Neural cell (in vitro differentiated cells): ENCODE data around the gene GTSE1. TPM values are rescaled to one million over a fixed set of nuclear protein-coding genes. Genes with fewer than 3 reads are reported as not detected.

ENCODE experiments used
- H2AFZ ChIP-seq: fragments of 200-600, 300-800 bp; sonication (generic), shearing (Covaris generic); 2 replicates; pipeline ENCODE4 v1.6.0; 2014; ENCODE audit warnings: low read depth, mild to moderate bottlenecking, antibody characterized with exemption, low read length, moderate library complexity
- H3F3A ChIP-seq: fragments of 200-600 bp; shearing (Covaris generic); 2 replicates; pipeline ENCODE4 v1.6.1; 2016; ENCODE audit warnings: mild to moderate bottlenecking, moderate library complexity, mixed read lengths, antibody characterized with exemption, low read length; ENCODE audit not compliant: insufficient read depth, poor library complexity, severe bottlenecking
- H3K27ac ChIP-seq: fragments of 200-600, 300-800 bp; sonication (generic), shearing (Covaris generic); 2 replicates; pipeline ENCODE4 v1.5.1; 2014; ENCODE audit warnings: mild to moderate bottlenecking, low read length, moderate library complexity
- H3K27me3 ChIP-seq: fragments of 300-800, 200-600 bp; sonication (generic), shearing (Covaris generic); 2 replicates; pipeline ENCODE4 v1.6.0; 2014; ENCODE audit warnings: mild to moderate bottlenecking, low read depth, low read length, moderate library complexity; ENCODE audit not compliant: insufficient read depth
- H3K36me3 ChIP-seq: fragments of 300-800, 200-600 bp; sonication (generic), shearing (Covaris generic); 2 replicates; pipeline ENCODE4 v1.5.1; 2014; ENCODE audit warnings: mild to moderate bottlenecking, antibody characterized with exemption, low read length, moderate library complexity; ENCODE audit not compliant: insufficient read depth
- H3K4me2 ChIP-seq: fragments of 300-800, 200-600 bp; sonication (generic), shearing (Covaris generic); 2 replicates; pipeline ENCODE4 v1.6.0; 2014; ENCODE audit warnings: mild to moderate bottlenecking, low read length
- H3K4me3 ChIP-seq: fragments of 300-800, 200-600 bp; sonication (generic), shearing (Covaris generic); 2 replicates; pipeline ENCODE4 v1.5.1; 2014; ENCODE audit warnings: mild to moderate bottlenecking, low read length, moderate library complexity
- H3K79me2 ChIP-seq: fragments of 200-600 bp; shearing (Covaris generic); replicated peaks from 2 replicates; pipeline ENCODE4 v1.6.0; 2014; ENCODE audit warnings: mild to moderate bottlenecking, low read length, moderate library complexity; ENCODE audit not compliant: insufficient read depth
- H3K9ac ChIP-seq: fragments of 300-800, 200-600 bp; sonication (generic), shearing (Covaris generic); 2 replicates; pipeline ENCODE4 v1.6.1; 2016; ENCODE audit warnings: mild to moderate bottlenecking, low read length, mixed read lengths
- H3K9me2 ChIP-seq: fragments of 200-600 bp; shearing (Covaris generic); 2 replicates; pipeline ENCODE4 v1.6.1; 2016; ENCODE audit warnings: mild to moderate bottlenecking, low read length, mixed read lengths; ENCODE audit not compliant: insufficient read depth
- H3K9me3 ChIP-seq: fragments of 200-600, 300-800 bp; sonication (generic), shearing (Covaris generic); 2 replicates; pipeline ENCODE4 v1.6.1; 2016; ENCODE audit warnings: mild to moderate bottlenecking, mixed run types, low read length, moderate library complexity, mixed read lengths
- H4K20me1 ChIP-seq: fragments of 200-600 bp; shearing (Covaris generic); 2 replicates; pipeline ENCODE4 v1.6.1; 2016; ENCODE audit warnings: mild to moderate bottlenecking, mixed run types; ENCODE audit not compliant: insufficient read depth
- CTCF ChIP-seq: fragments of 450-650 bp; IDR thresholded peaks from 2 replicates; pipeline ENCODE4 v1.5.1; 2014; ENCODE audit warnings: antibody characterized with exemption, mild to moderate bottlenecking, moderate library complexity; ENCODE audit not compliant: poor library complexity, severe bottlenecking
- EP300 ChIP-seq: fragments of 450-650 bp; conservative IDR thresholded peaks from 2 replicates; pipeline ENCODE4 v1.6.1; 2014; ENCODE audit warnings: antibody characterized with exemption, mild to moderate bottlenecking, moderate library complexity; ENCODE audit not compliant: poor library complexity, severe bottlenecking
- EZH2 ChIP-seq: fragments of 200-600, 300-800 bp; shearing (Covaris generic), sonication (generic); IDR thresholded peaks from 2 replicates; pipeline ENCODE4 v1.6.1; 2014; ENCODE audit warnings: antibody characterized with exemption, low read length, borderline replicate concordance, mild to moderate bottlenecking; ENCODE audit not compliant: insufficient read depth, poor library complexity, severe bottlenecking
- MXI1 ChIP-seq: fragments of 450-650 bp; conservative IDR thresholded peaks from 2 replicates; pipeline ENCODE4 v1.6.1; 2014; ENCODE audit warnings: antibody characterized with exemption, mild to moderate bottlenecking; ENCODE audit not compliant: poor library complexity, severe bottlenecking
- POLR2AphosphoS5 ChIP-seq: IDR thresholded peaks from 2 replicates; pipeline ENCODE4 v1.6.1; 2012
- RAD21 ChIP-seq: fragments of 450-650 bp; conservative IDR thresholded peaks from 2 replicates; pipeline ENCODE4 v1.6.1; 2014; ENCODE audit warnings: antibody characterized with exemption, mild to moderate bottlenecking, moderate library complexity
- REST ChIP-seq: IDR thresholded peaks from 2 replicates; pipeline ENCODE4 v1.6.1; 2012; ENCODE audit warnings: borderline replicate concordance
- SMC3 ChIP-seq: fragments of 450-650 bp; conservative IDR thresholded peaks from 2 replicates; pipeline ENCODE4 v1.6.1; 2014; ENCODE audit warnings: antibody characterized with exemption, mild to moderate bottlenecking, moderate library complexity; ENCODE audit not compliant: poor library complexity
- TAF1 ChIP-seq: IDR thresholded peaks from 2 replicates; pipeline ENCODE4 v1.6.1; 2012; ENCODE audit warnings: low read depth
- polyA minus RNA-seq: library from RNA; depleted of rRNA, polyadenylated mRNA; stranded (reverse); fragments of >200 nt; gene quantifications from 2 replicates; pipeline ENCODE4 v1.2.3, GENCODE V29; 2014
- polyA plus RNA-seq: library from polyadenylated mRNA; depleted of rRNA; stranded (reverse); fragments of >200 nt; gene quantifications from 2 replicates; pipeline ENCODE4 v1.2.3, GENCODE V29; 2014

GTSE1 gene, protein sequence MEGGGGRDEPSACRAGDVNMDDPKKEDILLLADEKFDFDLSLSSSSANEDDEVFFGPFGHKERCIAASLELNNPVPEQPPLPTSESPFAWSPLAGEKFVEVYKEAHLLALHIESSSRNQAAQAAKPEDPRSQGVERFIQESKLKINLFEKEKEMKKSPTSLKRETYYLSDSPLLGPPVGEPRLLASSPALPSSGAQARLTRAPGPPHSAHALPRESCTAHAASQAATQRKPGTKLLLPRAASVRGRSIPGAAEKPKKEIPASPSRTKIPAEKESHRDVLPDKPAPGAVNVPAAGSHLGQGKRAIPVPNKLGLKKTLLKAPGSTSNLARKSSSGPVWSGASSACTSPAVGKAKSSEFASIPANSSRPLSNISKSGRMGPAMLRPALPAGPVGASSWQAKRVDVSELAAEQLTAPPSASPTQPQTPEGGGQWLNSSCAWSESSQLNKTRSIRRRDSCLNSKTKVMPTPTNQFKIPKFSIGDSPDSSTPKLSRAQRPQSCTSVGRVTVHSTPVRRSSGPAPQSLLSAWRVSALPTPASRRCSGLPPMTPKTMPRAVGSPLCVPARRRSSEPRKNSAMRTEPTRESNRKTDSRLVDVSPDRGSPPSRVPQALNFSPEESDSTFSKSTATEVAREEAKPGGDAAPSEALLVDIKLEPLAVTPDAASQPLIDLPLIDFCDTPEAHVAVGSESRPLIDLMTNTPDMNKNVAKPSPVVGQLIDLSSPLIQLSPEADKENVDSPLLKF
- polyA plus RNA-seq: 0.28 and 0.48 TPM in 2 replicates
- 0.97 and 1.7 TPM in 2 replicates for polyA minus RNA-seq

DNA sequence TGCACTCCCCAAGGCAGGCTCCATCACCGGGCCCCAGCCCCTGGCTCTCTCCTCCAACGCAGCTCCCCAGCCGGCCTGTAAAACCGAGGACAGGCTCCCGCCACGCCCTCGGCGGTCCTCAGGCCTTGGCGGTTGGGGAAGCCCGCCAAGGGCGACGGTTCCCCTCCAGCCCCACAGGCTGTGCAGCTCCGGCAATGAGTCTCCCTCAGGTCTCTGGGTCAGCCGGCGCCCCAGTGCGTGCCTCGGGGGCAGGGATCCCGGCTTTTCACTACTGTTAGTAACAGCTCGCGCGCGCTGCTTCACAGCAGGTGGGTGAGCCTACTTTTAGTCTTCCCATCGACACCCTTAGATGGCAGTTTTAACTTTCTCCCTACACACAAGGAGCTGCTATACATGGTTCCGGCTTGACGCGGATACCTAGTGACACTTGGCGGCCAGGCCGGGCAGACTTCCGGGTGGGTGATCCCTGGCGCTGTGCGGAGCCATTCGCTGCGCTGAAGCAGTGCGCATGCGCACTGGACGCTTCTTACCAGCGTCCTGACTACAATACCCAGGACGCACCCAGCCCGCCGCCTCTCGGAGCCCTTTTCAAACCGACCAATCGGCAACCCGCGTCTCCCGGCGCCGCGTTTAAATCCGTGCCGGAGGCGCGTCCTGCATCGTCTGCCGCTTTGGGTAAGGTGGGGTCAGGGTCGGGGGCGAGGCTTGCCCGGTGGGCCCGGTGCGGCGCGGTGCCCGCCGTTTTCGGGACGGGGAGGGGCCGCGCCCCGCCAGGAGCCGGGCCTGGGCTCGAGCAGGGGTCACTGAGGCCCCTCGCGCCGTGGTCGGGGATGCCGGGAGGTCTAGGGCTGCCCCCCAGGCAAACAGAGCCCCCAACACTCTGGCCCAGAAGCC lies at the start of gene GTSE1:
GTSE1 (plus strand) TSS at position 614 of the 894 bp plus-strand sequence. CDS start 531 bp downstream, outside the sequence.
- no peaks in the 10 kb centered on the region for H3K27me3 ChIP-seq
- peak within 1 kb of the TSS; percentile 94 for H2AFZ ChIP-seq
- peak within 1 kb of the TSS; percentile 69 for H3K9ac ChIP-seq
- H3K4me2 ChIP-seq: peak within 1 kb of the TSS; percentile 83
- H3F3A ChIP-seq: no peaks in the 10 kb centered on the region
- peak within 1 kb of the TSS; percentile 62 for H3K27ac ChIP-seq
- H3K9me2 ChIP-seq: no peaks in the 10 kb centered on the region
- no peaks in the 10 kb centered on the region for H3K9me3 ChIP-seq
- H3K4me3 ChIP-seq: peak within 1 kb of the TSS; percentile 81
- peaks cover 3% of the 10 kb centered on the region for H3K79me2 ChIP-seq
- no peaks in the 10 kb centered on the region for H4K20me1 ChIP-seq
- H3K36me3 ChIP-seq: no peaks in the 10 kb centered on the region
- TF ChIP-seq RAD21: peak; percentile 83
- peak; percentile 52 for TF ChIP-seq REST
- peak; percentile 43 for TF ChIP-seq TAF1
- no peak for TF ChIP-seq EZH2
- peak; percentile 75 for TF ChIP-seq SMC3
- TF ChIP-seq EP300: no peak
- TF ChIP-seq CTCF: peak; percentile 80
- TF ChIP-seq POLR2AphosphoS5: peak; percentile 84
- TF ChIP-seq MXI1: peak; percentile 99
